Testis (tissue), 2 donors: ENCODE measurements around the gene ZRSR2.

Experiments
- CTCF ChIP-seq, 3 experiments: fragments of 450-650 bp in 2 of 3; fragments of 200-600 bp in 1 of 3; sonication (generic) in 1 of 3; IDR thresholded peaks; one replicate each; pipeline ENCODE4 v1.5.1; 2016 to 2019; ENCODE audit warnings: antibody characterized with exemption in 3 of 3, mild to moderate bottlenecking in 2 of 3, moderate library complexity in 1 of 3
- POLR2A ChIP-seq: fragments of 450-650 bp; IDR thresholded peaks from one replicate; pipeline ENCODE4 v1.6.1; 2017; ENCODE audit warnings: antibody characterized with exemption, mild to moderate bottlenecking, moderate library complexity

- no peak for TF ChIP-seq CTCF (IDR thresholded peaks at IDR 0.05)
- no peak for TF ChIP-seq POLR2A
Observed at GRCh38 chrX:15814771-15815365, 24.6 kb downstream of the ZRSR2 start.
